Measurements from ENCODE around the gene OSBPL9.

DNA sequence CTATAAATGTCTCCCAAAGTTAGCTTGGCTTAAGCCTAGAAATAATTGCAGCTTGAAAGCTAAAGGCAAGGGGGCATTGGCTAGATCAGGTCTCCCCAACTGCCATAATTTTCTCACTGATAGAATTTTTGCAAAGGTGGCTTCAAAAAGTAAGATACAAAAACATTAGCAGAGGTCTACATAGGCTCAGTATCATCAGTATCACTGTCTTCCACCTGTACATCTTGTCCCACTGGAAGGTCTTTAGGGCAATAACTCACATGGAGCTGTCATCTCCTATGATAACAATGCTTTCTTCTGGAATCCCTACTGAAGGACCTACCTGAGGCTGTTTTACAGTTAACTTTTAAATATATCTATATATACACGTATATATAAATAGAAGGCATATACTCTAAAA is 14.9 kb downstream of the OSBPL9 start:
- TF ChIP-seq, protein P1, sequence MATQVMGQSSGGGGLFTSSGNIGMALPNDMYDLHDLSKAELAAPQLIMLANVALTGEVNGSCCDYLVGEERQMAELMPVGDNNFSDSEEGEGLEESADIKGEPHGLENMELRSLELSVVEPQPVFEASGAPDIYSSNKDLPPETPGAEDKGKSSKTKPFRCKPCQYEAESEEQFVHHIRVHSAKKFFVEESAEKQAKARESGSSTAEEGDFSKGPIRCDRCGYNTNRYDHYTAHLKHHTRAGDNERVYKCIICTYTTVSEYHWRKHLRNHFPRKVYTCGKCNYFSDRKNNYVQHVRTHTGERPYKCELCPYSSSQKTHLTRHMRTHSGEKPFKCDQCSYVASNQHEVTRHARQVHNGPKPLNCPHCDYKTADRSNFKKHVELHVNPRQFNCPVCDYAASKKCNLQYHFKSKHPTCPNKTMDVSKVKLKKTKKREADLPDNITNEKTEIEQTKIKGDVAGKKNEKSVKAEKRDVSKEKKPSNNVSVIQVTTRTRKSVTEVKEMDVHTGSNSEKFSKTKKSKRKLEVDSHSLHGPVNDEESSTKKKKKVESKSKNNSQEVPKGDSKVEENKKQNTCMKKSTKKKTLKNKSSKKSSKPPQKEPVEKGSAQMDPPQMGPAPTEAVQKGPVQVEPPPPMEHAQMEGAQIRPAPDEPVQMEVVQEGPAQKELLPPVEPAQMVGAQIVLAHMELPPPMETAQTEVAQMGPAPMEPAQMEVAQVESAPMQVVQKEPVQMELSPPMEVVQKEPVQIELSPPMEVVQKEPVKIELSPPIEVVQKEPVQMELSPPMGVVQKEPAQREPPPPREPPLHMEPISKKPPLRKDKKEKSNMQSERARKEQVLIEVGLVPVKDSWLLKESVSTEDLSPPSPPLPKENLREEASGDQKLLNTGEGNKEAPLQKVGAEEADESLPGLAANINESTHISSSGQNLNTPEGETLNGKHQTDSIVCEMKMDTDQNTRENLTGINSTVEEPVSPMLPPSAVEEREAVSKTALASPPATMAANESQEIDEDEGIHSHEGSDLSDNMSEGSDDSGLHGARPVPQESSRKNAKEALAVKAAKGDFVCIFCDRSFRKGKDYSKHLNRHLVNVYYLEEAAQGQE (IDR thresholded peaks at IDR 0.05; ENCODE audit: insufficient replicate concordance, low read depth): no peak
- TF ChIP-seq, protein P2, sequence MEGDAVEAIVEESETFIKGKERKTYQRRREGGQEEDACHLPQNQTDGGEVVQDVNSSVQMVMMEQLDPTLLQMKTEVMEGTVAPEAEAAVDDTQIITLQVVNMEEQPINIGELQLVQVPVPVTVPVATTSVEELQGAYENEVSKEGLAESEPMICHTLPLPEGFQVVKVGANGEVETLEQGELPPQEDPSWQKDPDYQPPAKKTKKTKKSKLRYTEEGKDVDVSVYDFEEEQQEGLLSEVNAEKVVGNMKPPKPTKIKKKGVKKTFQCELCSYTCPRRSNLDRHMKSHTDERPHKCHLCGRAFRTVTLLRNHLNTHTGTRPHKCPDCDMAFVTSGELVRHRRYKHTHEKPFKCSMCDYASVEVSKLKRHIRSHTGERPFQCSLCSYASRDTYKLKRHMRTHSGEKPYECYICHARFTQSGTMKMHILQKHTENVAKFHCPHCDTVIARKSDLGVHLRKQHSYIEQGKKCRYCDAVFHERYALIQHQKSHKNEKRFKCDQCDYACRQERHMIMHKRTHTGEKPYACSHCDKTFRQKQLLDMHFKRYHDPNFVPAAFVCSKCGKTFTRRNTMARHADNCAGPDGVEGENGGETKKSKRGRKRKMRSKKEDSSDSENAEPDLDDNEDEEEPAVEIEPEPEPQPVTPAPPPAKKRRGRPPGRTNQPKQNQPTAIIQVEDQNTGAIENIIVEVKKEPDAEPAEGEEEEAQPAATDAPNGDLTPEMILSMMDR (IDR thresholded peaks at IDR 0.05; ENCODE audit: insufficient read depth, low read length): no peak
- TF ChIP-seq SPI1 (IDR thresholded peaks at IDR 0.05; ENCODE audit: borderline replicate concordance, low read depth): no peak
- no peak for TF ChIP-seq POLR2AphosphoS5 (IDR thresholded peaks at IDR 0.05; ENCODE audit: low read depth)
- no peak for TF ChIP-seq GABPA (IDR thresholded peaks at IDR 0.05; ENCODE audit: low read depth)
